Activated effector memory CD4-positive, alpha-beta T cell treated with Interleukin-2 at 50 U/mL for 16 hours (primary cell): ENCODE data around the gene PJA2.
"Not testable (repeated sequence)": the region's sequence is repeated elsewhere in the genome, so short reads cannot be mapped to it uniquely, and the experiment has no call there.

Experiments used
- DNase-seq: peaks from one replicate; pipeline ENCODE4 v3.0.0-alpha.2; 2020

PJA2 gene

GRCh38 chr5:109409844-109410388 is at the start of gene PJA2:
PJA2 (minus strand) TSS chr5:109409974; CDS start chr5:109383433, 26,541 bp downstream.
- peak; percentile 93 for DNase-seq

- DNase-seq: no peak
These were observed 45.9 kb upstream of the PJA2 start for GRCh38 chr5:109455598-109456096.

DNA sequence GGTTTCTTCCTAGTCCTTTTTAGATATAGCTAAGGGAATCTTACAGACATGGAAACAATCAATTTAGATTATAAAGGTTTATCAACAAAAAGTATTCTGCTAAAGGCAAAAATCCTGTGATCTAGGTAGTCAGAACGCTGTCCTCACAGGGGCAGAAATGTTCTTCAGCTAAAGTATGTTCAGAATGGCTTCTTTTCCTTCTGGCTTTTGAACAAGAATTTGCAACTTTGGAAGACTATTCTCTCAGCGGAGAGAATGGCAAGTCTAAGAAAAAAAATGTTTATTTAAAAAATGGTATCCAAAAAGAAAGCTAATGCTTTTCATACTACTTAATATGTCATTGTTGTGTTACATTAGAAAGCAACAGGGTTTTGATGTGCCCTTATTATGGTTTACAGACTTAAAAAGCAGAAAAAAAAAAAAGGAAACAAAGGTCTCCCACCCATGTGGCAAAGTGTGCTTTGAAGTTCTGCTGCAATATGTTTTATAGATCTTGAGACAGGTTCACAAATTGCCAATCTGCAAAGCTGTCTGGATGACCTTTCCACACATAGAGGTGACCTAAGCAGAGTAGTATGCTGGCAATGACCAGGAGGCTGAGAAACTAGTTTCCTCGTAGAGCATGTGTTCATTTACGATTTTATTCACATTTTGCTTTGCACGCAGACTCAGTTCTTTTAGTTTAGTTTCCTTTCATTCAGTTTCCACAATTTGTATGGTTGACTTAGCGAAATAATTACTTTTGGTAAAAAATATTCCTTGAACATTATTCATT is 45.1 kb upstream of the PJA2 start:
- DNase-seq: no peak

- DNase-seq: no peak
These were observed 43.5 kb upstream of the PJA2 start for GRCh38 chr5:109453251-109453650.

DNA sequence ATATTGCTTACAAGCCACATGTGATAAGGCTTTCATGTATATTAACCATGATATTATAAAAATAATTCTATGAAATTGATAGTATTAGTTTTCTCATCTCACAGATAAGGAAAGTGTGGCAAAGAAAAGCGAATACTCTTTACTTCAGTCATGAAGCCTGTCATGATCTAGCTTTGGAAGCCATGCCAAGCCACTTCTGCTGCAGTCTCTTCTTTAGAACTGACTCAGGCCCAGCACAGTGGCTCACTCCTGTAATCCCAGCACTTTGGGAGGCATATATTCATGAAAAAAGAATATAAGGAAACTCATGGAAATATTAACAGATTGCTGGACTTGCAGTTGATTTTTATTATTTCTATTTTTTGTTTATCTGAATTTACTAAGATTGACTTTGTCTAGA is 42.9 kb upstream of the PJA2 start:
- DNase-seq: no peak

DNA sequence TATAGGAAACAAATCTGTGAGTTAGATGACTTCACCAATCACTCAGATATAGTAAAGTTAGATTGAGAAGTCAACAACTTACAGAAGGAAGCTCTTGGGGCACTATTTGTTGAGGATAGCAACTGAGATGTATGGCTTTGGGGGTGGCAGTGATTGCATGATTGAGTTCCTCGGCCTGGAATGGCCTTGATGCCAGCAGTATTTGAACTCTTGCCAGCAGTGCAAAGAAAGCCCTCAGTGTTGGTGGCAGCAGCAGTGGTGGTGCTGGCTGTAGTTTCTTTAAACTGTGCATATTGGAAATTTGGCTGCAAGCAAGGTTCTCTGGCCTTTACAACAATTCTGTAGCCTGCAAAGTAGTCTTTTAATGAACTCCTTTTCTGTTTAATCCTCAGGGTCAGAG is 41.4 kb upstream of the PJA2 start:
- no peak for DNase-seq

DNA sequence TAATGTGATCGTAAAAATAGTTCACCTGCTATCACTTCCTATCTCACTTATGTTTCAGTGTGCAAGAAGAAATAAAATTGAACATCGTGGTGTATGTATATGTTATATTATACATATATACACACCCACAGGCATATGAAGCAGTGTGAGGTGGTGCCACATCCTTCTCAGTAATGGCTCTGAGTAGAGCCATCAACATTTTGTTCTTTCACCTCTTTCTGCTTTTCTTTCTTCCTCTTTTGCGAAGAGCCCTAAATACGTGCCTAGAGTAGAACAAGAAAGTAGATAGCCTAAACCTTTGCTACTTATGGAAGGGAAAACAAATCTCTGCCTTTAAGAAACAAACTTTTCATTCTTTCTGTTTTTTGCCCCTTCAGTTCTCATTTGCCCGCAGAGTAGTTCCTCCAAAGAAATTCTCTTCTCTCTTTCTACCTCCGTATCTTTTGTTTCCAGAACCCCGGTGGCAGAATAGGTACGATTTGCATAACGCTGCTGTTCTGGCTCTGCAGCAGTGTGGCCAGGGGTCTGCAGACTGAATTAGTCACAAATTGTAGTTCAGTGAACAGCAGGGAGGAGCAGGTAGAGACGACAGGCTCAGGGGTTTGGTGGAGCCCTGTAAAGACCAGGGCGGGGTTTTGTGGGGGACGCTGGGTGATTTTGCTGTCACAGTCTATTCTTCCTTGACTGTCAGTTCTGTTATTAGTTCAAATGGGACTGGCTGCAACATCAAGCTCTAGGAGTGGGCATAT is 40.5 kb upstream of the PJA2 start:
- no peak for DNase-seq

DNA sequence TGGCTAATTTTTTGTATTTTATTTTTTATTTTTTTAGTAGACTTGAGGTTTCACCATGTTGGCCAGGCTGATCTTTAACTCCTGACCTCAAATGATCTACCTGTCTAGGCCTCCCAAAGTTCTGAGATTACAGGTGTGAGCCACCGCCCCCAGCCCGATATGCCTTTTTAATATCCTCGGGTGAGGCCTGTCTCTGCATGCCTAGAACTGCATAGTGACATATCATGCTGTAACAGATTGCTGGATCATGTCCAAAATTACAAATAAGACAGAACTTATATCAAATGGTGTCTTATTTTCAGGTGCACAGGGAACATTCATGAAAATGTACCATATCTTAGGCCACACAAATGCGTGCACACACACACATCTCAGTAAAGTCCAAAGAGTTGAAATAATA is 39.1 kb upstream of the PJA2 start:
- DNase-seq: no peak

DNA sequence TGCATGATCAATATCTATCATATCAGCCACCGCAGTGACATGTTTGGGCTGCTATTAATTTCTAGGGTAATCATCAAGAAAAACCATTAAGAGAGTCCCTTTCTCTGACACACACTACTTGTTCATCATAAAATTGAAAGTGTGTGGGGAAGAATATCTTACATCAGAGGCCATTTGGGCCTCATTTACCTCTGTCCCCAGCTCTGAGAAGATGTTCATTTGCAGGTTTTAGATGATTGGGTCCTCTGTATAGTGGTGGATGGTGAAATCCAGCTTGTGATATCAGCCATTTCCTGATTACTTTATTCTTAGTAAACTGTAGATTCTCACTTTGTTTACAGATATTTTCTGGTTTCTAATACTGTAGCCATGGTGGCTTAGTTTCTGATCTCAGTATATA is 29.8 kb upstream of the PJA2 start:
- no peak for DNase-seq

DNA sequence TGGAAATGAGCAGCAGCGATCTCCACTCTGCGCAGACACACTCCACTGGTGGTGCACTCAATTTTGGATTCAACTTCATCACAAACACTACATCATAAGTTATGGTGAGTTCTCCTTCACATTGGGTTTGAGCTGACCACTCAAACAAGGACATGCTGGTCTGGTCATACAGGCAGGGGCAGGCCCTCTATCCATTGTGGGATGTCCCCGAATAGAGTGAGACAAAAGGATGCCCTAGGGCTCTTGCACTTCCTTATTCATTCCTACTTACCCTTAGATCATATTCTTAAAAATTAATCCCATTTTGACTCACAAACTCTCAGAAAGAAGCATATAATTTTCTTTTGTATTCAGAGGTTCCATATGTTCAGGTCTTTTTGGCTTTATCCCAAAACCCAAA is 16.3 kb upstream of the PJA2 start:
- no peak for DNase-seq

DNA sequence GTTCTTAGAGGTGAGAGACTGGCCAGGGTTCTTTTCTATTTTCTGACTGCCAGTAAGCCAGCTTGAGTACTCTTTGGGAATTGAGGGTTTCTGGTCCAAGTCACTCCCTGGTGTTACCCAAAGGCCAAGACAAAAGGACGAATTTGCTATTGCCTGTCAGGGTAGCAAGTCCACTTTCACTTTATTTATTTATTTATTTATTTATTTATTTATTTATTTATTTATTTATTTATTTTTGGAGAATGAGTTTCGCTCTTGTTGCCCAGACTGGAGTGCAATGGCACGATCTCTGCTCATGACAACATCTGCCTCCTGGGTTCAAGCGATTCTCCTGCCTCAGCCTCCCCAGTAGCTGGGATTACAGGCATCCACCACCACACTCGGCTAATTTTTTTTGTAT is 15.7 kb upstream of the PJA2 start:
- DNase-seq: not testable (repeated sequence)

DNA sequence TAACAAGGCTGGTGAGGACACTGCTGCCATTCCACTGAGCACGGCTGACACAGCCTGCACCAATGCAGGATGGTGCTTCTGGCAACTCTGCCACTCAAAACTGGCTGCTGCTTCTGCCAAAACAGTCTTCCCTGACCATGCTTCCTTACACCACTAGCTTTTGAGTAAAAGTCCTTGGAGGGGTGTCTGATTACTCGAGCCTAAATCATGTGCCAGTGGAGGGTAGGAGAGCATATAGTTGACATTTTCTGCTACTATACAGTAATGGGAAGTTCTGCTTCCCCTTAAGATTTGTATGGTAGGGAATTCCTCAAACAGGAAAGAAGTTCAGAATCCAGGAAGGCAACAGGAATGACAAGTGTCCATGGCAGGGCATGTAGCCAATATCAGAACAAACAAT is 12.2 kb upstream of the PJA2 start:
- no peak for DNase-seq

DNA sequence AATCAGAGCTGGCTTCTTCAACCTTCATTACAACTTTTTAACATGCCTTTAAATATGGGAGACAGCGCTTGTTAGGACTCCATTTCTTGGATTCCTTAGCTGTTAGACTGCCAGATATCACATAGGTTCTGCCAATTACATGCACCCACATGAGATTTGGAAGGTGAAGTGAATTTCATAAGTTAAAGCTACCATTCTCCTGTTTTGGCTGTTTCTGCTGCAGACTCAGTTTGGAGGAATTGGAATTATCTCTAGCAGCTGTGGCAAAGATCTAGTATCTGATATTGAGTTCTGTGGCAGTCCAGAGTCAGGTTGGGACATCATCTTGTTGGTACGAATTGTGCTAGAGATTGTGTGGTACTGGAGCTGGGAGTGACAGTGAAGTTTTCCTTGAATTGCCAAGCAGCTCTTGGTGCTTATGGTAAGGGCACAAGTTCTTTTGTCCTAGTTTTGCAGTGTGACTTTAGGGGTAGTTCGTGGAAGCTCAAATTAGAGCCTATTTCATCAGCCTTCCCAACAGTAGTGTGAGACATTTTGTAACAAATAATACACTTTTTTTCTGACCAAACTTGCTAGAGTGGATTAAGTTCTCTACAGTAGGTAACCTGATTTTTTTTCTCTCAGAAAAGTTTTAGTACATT is 9.1 kb upstream of the PJA2 start:
- DNase-seq: no peak

- DNase-seq: no peak
These were observed 7.1 kb upstream of the PJA2 start for GRCh38 chr5:109416882-109417281.

DNA sequence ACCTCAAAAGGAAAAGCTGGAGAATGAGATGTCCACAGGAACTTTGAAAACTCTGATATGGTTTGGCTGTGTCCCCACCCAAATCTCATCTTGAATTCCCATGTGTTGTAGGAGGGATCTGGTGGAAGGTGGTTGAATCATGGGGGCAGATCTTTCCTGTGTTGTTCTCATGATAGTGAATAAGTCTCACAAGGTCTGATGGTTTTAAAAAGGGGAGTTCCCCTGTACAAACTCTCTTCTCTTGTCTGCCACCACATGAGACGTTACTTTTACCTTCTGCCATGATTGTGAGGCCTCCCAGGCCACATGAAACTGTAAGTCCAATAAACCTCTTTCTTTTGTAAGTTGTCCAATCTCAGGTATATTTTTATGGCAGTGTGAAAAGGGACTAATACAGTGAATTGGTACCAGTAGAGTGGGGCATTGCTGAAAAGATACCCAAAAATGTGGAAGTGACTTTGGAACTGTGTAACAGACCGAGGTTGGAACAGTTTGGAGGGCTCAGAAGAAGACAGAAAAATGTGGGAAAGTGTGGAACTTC is 4.2 kb upstream of the PJA2 start:
- not testable (repeated sequence) for DNase-seq

GRCh38 chr5:109413458-109413857 is 3.7 kb upstream of the PJA2 start:
- no peak for DNase-seq

GRCh38 chr5:109412981-109413402 is 3.2 kb upstream of the PJA2 start:
- no peak for DNase-seq

GRCh38 chr5:109411627-109412026 is 1.9 kb upstream of the PJA2 start:
- no peak for DNase-seq

- no peak for DNase-seq
These were observed 1.4 kb upstream of the PJA2 start for GRCh38 chr5:109411149-109411514.

DNA sequence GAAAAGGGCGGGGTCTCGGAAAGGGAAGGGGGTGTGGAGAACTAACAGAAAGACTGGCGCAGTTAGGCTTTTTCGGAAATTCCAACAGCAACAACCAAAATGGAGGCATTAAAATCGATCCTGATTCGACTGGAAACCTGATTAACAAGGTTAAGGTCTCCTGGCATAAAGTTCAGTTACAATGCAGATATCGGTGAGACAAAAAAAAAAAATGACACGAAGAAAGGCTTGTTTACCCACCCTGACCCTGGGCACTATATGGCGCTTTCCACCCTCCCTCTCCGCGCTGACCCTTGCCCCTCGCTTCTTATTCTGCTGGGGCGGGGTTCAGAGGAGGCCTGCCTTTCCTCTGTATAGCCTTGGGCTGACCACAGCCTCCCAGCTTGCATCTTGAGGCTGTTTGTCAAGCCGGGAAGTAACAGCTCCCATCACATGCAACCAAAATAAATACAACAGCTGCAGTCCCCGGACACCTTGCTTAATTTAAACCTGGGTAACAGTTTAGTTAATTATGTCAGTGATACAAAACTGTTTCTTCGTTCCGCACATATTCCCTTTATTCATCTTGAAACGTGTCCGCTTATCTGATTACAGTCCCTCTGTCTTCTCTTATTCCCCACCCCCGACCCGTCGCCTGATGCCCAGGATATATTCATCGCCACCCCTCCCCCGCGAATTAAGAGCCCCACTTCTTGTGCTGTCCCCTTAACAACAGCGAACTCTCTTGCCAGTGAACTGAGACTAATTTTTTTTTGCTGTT is 795 bp upstream of the PJA2 start:
- peak; percentile 25 for DNase-seq

GRCh38 chr5:109408991-109409843 is 557 bp downstream of the PJA2 start:
- DNase-seq: peak; percentile 72
